ENCODE measurements around the gene GET3. TPM values are rescaled to one million over a fixed set of nuclear protein-coding genes. Genes with fewer than 3 reads are reported as not detected.

Gene GET3
- total and polyA plus RNA-seq, 4 donors: 22.8 to 44.1 (median 27.2) TPM

DNA sequence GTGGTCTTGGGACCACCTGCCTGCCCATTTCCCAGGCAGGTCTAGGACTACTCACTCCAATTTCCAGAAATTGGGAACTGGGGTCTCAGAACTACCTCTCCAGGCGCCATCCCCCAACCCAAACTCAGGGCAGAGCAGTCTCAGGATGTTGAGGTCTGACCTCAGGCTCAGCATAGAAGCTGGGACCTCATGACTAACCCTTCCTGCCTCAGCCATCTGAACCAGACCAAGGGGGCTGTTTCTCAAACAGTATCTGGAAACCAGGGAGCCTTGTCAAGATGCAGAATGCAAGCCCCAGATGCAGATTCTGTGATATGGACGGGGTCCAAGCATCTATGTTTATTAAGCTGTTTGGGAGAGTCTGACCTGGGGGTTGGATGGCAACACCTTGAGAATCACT is 42.2 kb upstream of the GET3 start (continued):
- TF ChIP-seq FOXA1 (IDR thresholded peaks at IDR 0.05): no peak

DNA sequence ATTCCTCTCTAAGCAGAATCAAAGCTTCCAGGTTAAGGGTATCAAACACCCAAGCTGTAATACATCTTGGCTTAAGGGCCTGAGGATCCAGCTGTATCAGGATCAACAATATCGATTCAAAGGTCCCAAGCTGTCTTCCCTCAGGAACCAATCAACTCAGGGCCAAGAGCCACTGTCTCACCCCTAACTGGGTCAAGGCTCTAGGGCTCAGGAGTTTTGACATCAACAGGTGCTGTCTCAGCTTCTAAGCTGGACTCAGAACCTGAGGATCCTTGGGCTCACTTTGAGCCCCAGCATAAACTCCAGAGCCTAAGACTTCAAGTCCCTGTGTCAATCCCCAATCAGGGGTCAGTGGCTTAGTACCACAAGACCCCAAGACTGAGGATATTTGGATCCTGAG is 41.8 kb upstream of the GET3 start:
- peaks cover 5 to 22% (median 16%) of the 10 kb centered on the region in 4 donors for H3K4me1 ChIP-seq (ENCODE audit: control insufficient read depth in 4 of 4, insufficient read depth in 4 of 4, low read length in 3 of 4)
- no peak overlapping the region for H3K27ac ChIP-seq (ENCODE audit: low read depth in 1 of 2, low read length in 2 of 2)
- no peak for DNase-seq (ENCODE audit: low spot score)
- H3K9me3 ChIP-seq (ENCODE audit: control insufficient read depth in 4 of 4, low read length in 3 of 4): no peaks in the 10 kb centered on the region
- WGBS: 91% methylated on average over 1 of the region's 1 CpG
- H3K9ac ChIP-seq (ENCODE audit: low read depth in 1 of 2, low read length in 2 of 2): no peak overlapping the region
- H3K27me3 ChIP-seq (ENCODE audit: control insufficient read depth in 4 of 4, insufficient read depth in 4 of 4, low read length in 3 of 4): no peaks in the 10 kb centered on the region
- peak overlapping the region; percentile 29 to 81 (median 81) for H3K4me3 ChIP-seq (ENCODE audit: low read depth in 1 of 3, low read length in 3 of 3)
- peaks cover 0 to 8% (median 1%) of the 10 kb centered on the region in 4 donors for H3K36me3 ChIP-seq (ENCODE audit: control insufficient read depth in 4 of 4, insufficient read depth in 3 of 4, low read depth in 1 of 4, low read length in 3 of 4)
- TF ChIP-seq, protein P1, sequence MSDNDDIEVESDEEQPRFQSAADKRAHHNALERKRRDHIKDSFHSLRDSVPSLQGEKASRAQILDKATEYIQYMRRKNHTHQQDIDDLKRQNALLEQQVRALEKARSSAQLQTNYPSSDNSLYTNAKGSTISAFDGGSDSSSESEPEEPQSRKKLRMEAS (IDR thresholded peaks at IDR 0.05): no peak
- TF ChIP-seq, protein P2, sequence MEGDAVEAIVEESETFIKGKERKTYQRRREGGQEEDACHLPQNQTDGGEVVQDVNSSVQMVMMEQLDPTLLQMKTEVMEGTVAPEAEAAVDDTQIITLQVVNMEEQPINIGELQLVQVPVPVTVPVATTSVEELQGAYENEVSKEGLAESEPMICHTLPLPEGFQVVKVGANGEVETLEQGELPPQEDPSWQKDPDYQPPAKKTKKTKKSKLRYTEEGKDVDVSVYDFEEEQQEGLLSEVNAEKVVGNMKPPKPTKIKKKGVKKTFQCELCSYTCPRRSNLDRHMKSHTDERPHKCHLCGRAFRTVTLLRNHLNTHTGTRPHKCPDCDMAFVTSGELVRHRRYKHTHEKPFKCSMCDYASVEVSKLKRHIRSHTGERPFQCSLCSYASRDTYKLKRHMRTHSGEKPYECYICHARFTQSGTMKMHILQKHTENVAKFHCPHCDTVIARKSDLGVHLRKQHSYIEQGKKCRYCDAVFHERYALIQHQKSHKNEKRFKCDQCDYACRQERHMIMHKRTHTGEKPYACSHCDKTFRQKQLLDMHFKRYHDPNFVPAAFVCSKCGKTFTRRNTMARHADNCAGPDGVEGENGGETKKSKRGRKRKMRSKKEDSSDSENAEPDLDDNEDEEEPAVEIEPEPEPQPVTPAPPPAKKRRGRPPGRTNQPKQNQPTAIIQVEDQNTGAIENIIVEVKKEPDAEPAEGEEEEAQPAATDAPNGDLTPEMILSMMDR (IDR thresholded peaks at IDR 0.05; ENCODE audit: low read depth, low read length, missing input control): no peak
- TF ChIP-seq SP1 (IDR thresholded peaks at IDR 0.05): no peak
- no peak for TF ChIP-seq JUND (IDR thresholded peaks at IDR 0.05)
- TF ChIP-seq RAD21 (IDR thresholded peaks at IDR 0.05): no peak
- TF ChIP-seq NR2F2 (IDR thresholded peaks at IDR 0.05): no peak
- no peak for TF ChIP-seq RXRA (IDR thresholded peaks at IDR 0.05)
- TF ChIP-seq HNF4G (IDR thresholded peaks at IDR 0.05): no peak
- no peak for TF ChIP-seq TAF1 (conservative IDR thresholded peaks at IDR 0.05)

DNA sequence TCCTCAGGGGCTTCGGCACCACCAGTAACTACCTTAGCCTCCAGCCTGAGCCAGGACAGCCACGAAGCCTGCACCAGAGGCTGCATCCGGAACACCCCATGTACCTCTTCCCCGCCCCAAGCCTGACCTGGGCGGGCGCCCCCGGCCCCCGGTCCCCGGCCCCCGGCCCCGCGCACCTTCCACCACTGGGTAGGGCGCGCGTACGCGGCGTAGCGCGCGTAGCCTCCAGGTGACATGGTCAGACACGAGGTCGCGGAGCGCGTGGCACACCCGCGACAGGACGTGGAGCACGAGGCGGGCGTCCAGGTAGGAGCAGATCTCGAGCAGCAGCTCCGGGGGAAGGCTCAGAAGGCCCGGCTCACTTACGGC is 41.3 kb upstream of the GET3 start:
- DNase-seq (ENCODE audit: low spot score): no peak

More for the DNA sequence above, 41.3 kb upstream of the GET3 start:
- 4% methylated on average over 36 of the region's 36 CpGs for WGBS
- peaks cover 5 to 22% (median 16%) of the 10 kb centered on the region in 4 donors for H3K4me1 ChIP-seq (ENCODE audit: control insufficient read depth in 4 of 4, insufficient read depth in 4 of 4, low read length in 3 of 4)
- H3K36me3 ChIP-seq (ENCODE audit: control insufficient read depth in 4 of 4, insufficient read depth in 3 of 4, low read depth in 1 of 4, low read length in 3 of 4): peaks cover 0 to 13% (median 4%) of the 10 kb centered on the region in 4 donors
- H3K9ac ChIP-seq (ENCODE audit: low read depth in 1 of 2, low read length in 2 of 2): peak overlapping the region in 1 of 2 donors; percentile 45
- TF ChIP-seq, protein P1 (IDR thresholded peaks at IDR 0.05): no peak
- TF ChIP-seq, protein P3, sequence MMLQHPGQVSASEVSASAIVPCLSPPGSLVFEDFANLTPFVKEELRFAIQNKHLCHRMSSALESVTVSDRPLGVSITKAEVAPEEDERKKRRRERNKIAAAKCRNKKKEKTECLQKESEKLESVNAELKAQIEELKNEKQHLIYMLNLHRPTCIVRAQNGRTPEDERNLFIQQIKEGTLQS (IDR thresholded peaks at IDR 0.05): no peak
- TF ChIP-seq, protein P4, sequence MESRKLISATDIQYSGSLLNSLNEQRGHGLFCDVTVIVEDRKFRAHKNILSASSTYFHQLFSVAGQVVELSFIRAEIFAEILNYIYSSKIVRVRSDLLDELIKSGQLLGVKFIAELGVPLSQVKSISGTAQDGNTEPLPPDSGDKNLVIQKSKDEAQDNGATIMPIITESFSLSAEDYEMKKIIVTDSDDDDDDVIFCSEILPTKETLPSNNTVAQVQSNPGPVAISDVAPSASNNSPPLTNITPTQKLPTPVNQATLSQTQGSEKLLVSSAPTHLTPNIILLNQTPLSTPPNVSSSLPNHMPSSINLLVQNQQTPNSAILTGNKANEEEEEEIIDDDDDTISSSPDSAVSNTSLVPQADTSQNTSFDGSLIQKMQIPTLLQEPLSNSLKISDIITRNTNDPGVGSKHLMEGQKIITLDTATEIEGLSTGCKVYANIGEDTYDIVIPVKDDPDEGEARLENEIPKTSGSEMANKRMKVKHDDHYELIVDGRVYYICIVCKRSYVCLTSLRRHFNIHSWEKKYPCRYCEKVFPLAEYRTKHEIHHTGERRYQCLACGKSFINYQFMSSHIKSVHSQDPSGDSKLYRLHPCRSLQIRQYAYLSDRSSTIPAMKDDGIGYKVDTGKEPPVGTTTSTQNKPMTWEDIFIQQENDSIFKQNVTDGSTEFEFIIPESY (IDR thresholded peaks at IDR 0.05): no peak
- no peak for TF ChIP-seq RXRA (IDR thresholded peaks at IDR 0.05)
- TF ChIP-seq, protein P5, sequence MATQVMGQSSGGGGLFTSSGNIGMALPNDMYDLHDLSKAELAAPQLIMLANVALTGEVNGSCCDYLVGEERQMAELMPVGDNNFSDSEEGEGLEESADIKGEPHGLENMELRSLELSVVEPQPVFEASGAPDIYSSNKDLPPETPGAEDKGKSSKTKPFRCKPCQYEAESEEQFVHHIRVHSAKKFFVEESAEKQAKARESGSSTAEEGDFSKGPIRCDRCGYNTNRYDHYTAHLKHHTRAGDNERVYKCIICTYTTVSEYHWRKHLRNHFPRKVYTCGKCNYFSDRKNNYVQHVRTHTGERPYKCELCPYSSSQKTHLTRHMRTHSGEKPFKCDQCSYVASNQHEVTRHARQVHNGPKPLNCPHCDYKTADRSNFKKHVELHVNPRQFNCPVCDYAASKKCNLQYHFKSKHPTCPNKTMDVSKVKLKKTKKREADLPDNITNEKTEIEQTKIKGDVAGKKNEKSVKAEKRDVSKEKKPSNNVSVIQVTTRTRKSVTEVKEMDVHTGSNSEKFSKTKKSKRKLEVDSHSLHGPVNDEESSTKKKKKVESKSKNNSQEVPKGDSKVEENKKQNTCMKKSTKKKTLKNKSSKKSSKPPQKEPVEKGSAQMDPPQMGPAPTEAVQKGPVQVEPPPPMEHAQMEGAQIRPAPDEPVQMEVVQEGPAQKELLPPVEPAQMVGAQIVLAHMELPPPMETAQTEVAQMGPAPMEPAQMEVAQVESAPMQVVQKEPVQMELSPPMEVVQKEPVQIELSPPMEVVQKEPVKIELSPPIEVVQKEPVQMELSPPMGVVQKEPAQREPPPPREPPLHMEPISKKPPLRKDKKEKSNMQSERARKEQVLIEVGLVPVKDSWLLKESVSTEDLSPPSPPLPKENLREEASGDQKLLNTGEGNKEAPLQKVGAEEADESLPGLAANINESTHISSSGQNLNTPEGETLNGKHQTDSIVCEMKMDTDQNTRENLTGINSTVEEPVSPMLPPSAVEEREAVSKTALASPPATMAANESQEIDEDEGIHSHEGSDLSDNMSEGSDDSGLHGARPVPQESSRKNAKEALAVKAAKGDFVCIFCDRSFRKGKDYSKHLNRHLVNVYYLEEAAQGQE (IDR thresholded peaks at IDR 0.05): no peak
- no peak for TF ChIP-seq TAF1 (conservative IDR thresholded peaks at IDR 0.05)
- no peak for TF ChIP-seq FOXA2 (IDR thresholded peaks at IDR 0.05)
- TF ChIP-seq RAD21 (IDR thresholded peaks at IDR 0.05): no peak
- TF ChIP-seq HNF4G (IDR thresholded peaks at IDR 0.05): no peak
- no peak for TF ChIP-seq FOXA1 (IDR thresholded peaks at IDR 0.05)
- no peak for TF ChIP-seq GABPA (IDR thresholded peaks at IDR 0.05 in 1 of 2, conservative IDR thresholded peaks at IDR 0.05 in 1 of 2)
- TF ChIP-seq, protein P2 (IDR thresholded peaks at IDR 0.05; ENCODE audit: low read depth, low read length, missing input control): no peak
- TF ChIP-seq NR2F2 (IDR thresholded peaks at IDR 0.05): no peak
- TF ChIP-seq HNF4A (conservative IDR thresholded peaks at IDR 0.05): no peak
- TF ChIP-seq JUND (IDR thresholded peaks at IDR 0.05): no peak
- no peak overlapping the region for H3K27ac ChIP-seq (ENCODE audit: low read depth in 1 of 2, low read length in 2 of 2)
- H3K27me3 ChIP-seq (ENCODE audit: control insufficient read depth in 4 of 4, insufficient read depth in 4 of 4, low read length in 3 of 4): no peaks in the 10 kb centered on the region
- peak overlapping the region; percentile 81 to 85 (median 81) for H3K4me3 ChIP-seq (ENCODE audit: low read depth in 1 of 3, low read length in 3 of 3)
- no peaks in the 10 kb centered on the region for H3K9me3 ChIP-seq (ENCODE audit: control insufficient read depth in 4 of 4, low read length in 3 of 4)

All from liver (tissue), 9 donors.